IMR-90 (cell line): ENCODE results near the gene DUSP8. TPM values are rescaled to one million over a fixed set of nuclear protein-coding genes. Genes with fewer than 3 reads are reported as not detected.

Source experiments
- ATAC-seq: fragments of 200-7000 bp; cut with Tn5 transposase; 2 replicates; pipeline ENCODE4 v1.9.1; 2020; ENCODE audit warnings: low read depth, mild to moderate bottlenecking, moderate library complexity
- BruUV-seq: library from RNA; stranded (reverse); fragments of 400-500 nt; replicated peaks from 2 replicates; lab custom pipeline; 2021; lab: Mats Ljungman, UMichigan
- CTCF ChIA-PET: fragments of 300-600 bp; formaldehyde crosslinking; extraction: SDS; loops from one replicate; lab custom pipeline; 2021; ENCODE audit warnings: antibody characterized with exemption; lab: Yijun Ruan, JAX
- POLR2A ChIA-PET: fragments of 300-600 bp; sonication (Branson Sonifier 250); formaldehyde crosslinking; loops from one replicate; lab custom pipeline; 2022; ENCODE audit warnings: antibody characterized with exemption; ENCODE audit not compliant: unreplicated experiment; lab: Charles Lee
- DNase-seq: peaks from one replicate; pipeline ENCODE4 v3.0.0; 2013
- H2AFZ ChIP-seq: replicated peaks from 2 replicates; pipeline ENCODE3; 2013; ENCODE audit warnings: low read length, mild to moderate bottlenecking; ENCODE audit not compliant: poor library complexity
- H2AK5ac ChIP-seq: 2 replicates; pipeline ENCODE4 v1.6.1; 2013; ENCODE audit warnings: low read depth, low read length, inconsistent platforms
- H2AK9ac ChIP-seq: replicated peaks from 2 replicates; pipeline ENCODE3; 2013; ENCODE audit warnings: mild to moderate bottlenecking, low read depth, low read length, moderate library complexity; ENCODE audit not compliant: poor library complexity
- H2BK120ac ChIP-seq: 2 replicates; pipeline ENCODE4 v1.6.1; 2013; ENCODE audit warnings: low read depth, low read length, inconsistent platforms
- H2BK15ac ChIP-seq: 3 replicates; pipeline ENCODE4 v1.6.1; 2013; ENCODE audit warnings: low read depth, low read length, inconsistent platforms
- H2BK20ac ChIP-seq: 2 replicates; pipeline ENCODE4 v1.6.1; 2013; ENCODE audit warnings: low read depth, mild to moderate bottlenecking, inconsistent platforms, low read length, moderate library complexity
- H2BK5ac ChIP-seq: 2 replicates; pipeline ENCODE4 v1.6.1; 2013; ENCODE audit warnings: mild to moderate bottlenecking, low read depth, low read length, inconsistent platforms; ENCODE audit not compliant: poor library complexity, severe bottlenecking
- H3K14ac ChIP-seq: replicated peaks from 2 replicates; pipeline ENCODE4 v1.6.1; 2013; ENCODE audit warnings: low read depth, low read length, inconsistent platforms
- H3K18ac ChIP-seq: 2 replicates; pipeline ENCODE4 v1.6.1; 2013; ENCODE audit warnings: low read depth, low read length, control low read depth
- H3K23ac ChIP-seq: 2 replicates; pipeline ENCODE4 v1.6.1; 2013; ENCODE audit warnings: low read depth, low read length, inconsistent platforms
- H3K27ac ChIP-seq: 2 replicates; pipeline ENCODE4 v1.5.1; 2013; ENCODE audit warnings: mild to moderate bottlenecking, control low read depth, low read length; ENCODE audit not compliant: insufficient read depth
- H3K27me3 ChIP-seq: 2 replicates; pipeline ENCODE4 v1.6.1; 2013; ENCODE audit warnings: low read length; ENCODE audit not compliant: control insufficient read depth, insufficient read depth
- H3K36me3 ChIP-seq: 2 replicates; pipeline ENCODE4 v1.6.1; 2013; ENCODE audit warnings: low read length, mixed read lengths; ENCODE audit not compliant: control insufficient read depth, insufficient read depth
- H3K4ac ChIP-seq: 2 replicates; pipeline ENCODE4 v1.6.1; 2013; ENCODE audit warnings: low read depth, low read length, inconsistent platforms
- H3K4me1 ChIP-seq: 2 replicates; pipeline ENCODE4 v1.6.1; 2013; ENCODE audit warnings: low read length, mixed read lengths; ENCODE audit not compliant: control insufficient read depth, insufficient read depth
- H3K4me2 ChIP-seq: 2 replicates; pipeline ENCODE4 v1.6.1; 2013; ENCODE audit warnings: low read depth, mild to moderate bottlenecking, control low read depth, low read length, moderate library complexity
- H3K4me3 ChIP-seq: 2 replicates; pipeline ENCODE4 v1.5.1; 2013; ENCODE audit warnings: low read depth, mild to moderate bottlenecking, control low read depth, low read length, moderate library complexity; ENCODE audit not compliant: insufficient read depth
- H3K56ac ChIP-seq: 2 replicates; pipeline ENCODE4 v1.6.1; 2013; ENCODE audit warnings: low read length, inconsistent platforms; ENCODE audit not compliant: insufficient read depth; ENCODE audit errors: extremely low read depth
- H3K79me1 ChIP-seq, 2 experiments: 2 replicates each; pipeline ENCODE4 v1.6.1; 2013; ENCODE audit warnings: low read length in 2 of 2, inconsistent platforms in 1 of 2, low read depth in 1 of 2
- H3K9ac ChIP-seq: 2 replicates; pipeline ENCODE4 v1.6.1; 2013; ENCODE audit warnings: low read depth, low read length, control low read depth
- H3K9me1 ChIP-seq: 2 replicates; pipeline ENCODE4 v1.6.1; 2013; ENCODE audit warnings: low read length, inconsistent platforms; ENCODE audit not compliant: insufficient read depth
- H3K9me3 ChIP-seq: 2 replicates; pipeline ENCODE4 v1.6.1; 2013; ENCODE audit warnings: low read length; ENCODE audit not compliant: control insufficient read depth, insufficient read depth
- H4K20me1 ChIP-seq: 2 replicates; pipeline ENCODE4 v1.6.1; 2013; ENCODE audit warnings: low read length, inconsistent platforms; ENCODE audit not compliant: insufficient read depth
- H4K5ac ChIP-seq: 2 replicates; pipeline ENCODE4 v1.6.1; 2013; ENCODE audit warnings: mild to moderate bottlenecking, low read depth, low read length, control low read depth
- H4K8ac ChIP-seq, 2 experiments: 2 replicates each; pipeline ENCODE4 v1.6.1; 2013; ENCODE audit warnings: low read depth in 2 of 2, low read length in 2 of 2, control low read depth in 1 of 2, inconsistent platforms in 1 of 2
- H4K91ac ChIP-seq: 2 replicates; pipeline ENCODE4 v1.6.1; 2013; ENCODE audit warnings: low read depth, low read length, inconsistent platforms; ENCODE audit not compliant: insufficient read depth
- POLR2A ChIP-seq: IDR thresholded peaks from 2 replicates; pipeline ENCODE4 v1.6.1; 2012; ENCODE audit warnings: mild to moderate bottlenecking, low read depth, low read length
- WGBS, 2 experiments: methylation state at CpG; one replicate each; pipeline versions ENCODE4 v1.1.5 to v1.1.7; 2013; ENCODE audit warnings: missing lambda C conversion rate in 2 of 2; ENCODE audit not compliant: insufficient read length in 1 of 2; ENCODE audit errors: extremely low coverage in 2 of 2; 5-methylcytosine and 5-hydroxymethylcytosine counted together
- dilution Hi-C: fragments of 300-500 bp; cut with HindIII; formaldehyde crosslinking; loops from one replicate; pipeline ENCODE4 v1.14.3; 2018; ENCODE audit warnings: low sequenced_read_pairs; ENCODE audit not compliant: unreplicated experiment
- in situ Hi-C: fragments of 300-500 bp; cut with MboI; formaldehyde crosslinking; loops from 3 replicates; pipeline ENCODE4 v1.14.3; 2019; ENCODE audit warnings: low sequenced_read_pairs, inconsistent platforms, mixed read lengths
- intact Hi-C: fragments of 100-400 bp; cut with micrococcal nuclease; formaldehyde crosslinking; loops from 2 replicates; pipeline ENCODE4 v1.10.0; 2022
- polyA plus RNA-seq, 3 experiments: library from polyadenylated mRNA; depleted of rRNA; stranded (reverse); fragments of >200 nt; gene quantifications; 2 replicates each; pipeline ENCODE4 v1.2.3, GENCODE V29; 2012; ENCODE audit warnings: low replicate concordance in 1 of 3
- total RNA-seq: library from RNA; depleted of rRNA; stranded (reverse); fragments of >200 nt; gene quantifications from 2 replicates; pipeline ENCODE4 v1.2.3, GENCODE V29; 2012

Gene DUSP8
- total and polyA plus RNA-seq, 2 of the 4 experiments (the other 2 are of a cell fraction): 0.72 to 4.2 TPM

GRCh38 chr11:1531449-1532013 lies 40.5 kb downstream of the DUSP8 start:
- Histone ChIP-seq H2AK9ac (no peak overlapping the region), H3K9me1 (peaks cover 19% of the 10 kb centered on the region), H3K27me3 (no peaks in the 10 kb centered on the region), H3K23ac (no peak overlapping the region), H3K27ac (no peak overlapping the region), H3K56ac (no peak overlapping the region), H3K4ac (no peak overlapping the region), H3K9me3 (no peaks in the 10 kb centered on the region), H3K14ac (no peak overlapping the region), H2AFZ (no peak overlapping the region), H3K36me3 (peaks cover 9% of the 10 kb centered on the region), H2BK5ac (no peak overlapping the region), H2BK120ac (no peak overlapping the region), H4K5ac (no peak overlapping the region), H4K20me1 (peaks cover 88% of the 10 kb centered on the region), H3K79me1 (peaks cover 33 to 87% of the 10 kb centered on the region in 2 experiments), H3K4me3 (no peak overlapping the region), H2BK20ac (no peak overlapping the region), H3K4me2 (no peak overlapping the region), H3K18ac (no peak overlapping the region), H4K8ac (no peak overlapping the region), H2AK5ac (no peak overlapping the region), H2BK15ac (no peak overlapping the region), H3K9ac (no peak overlapping the region), H3K4me1 (peaks cover 3% of the 10 kb centered on the region; the same call in 1 of the 2 replicates), H4K91ac (no peak overlapping the region)
- ATAC-seq (no peak), DNase-seq (no peak)
- in situ Hi-C loops: no loop called here
- WGBS, 2 experiments: 90% methylated on average over 4 of the region's 12 CpGs; no CpG with 5 or more reads in 1 of the 2 experiments
- ChIA-PET CTCF (no interaction called here), POLR2A (no interaction called here)
- intact Hi-C loops: no loop called here
- dilution Hi-C loops: no loop called here
- no TSS peak for BruUV-seq
- no peak for TF ChIP-seq POLR2A
